GM23338 (cell line): ENCODE results near the gene HMX2. TPM values are rescaled to one million over a fixed set of nuclear protein-coding genes. Genes with fewer than 3 reads are reported as not detected.

Experiments
- ATAC-seq: fragments of 200-7000 bp; cut with Tn5 transposase; 3 replicates; pipeline ENCODE4 v1.9.1; 2020
- DNase-seq: peaks from one replicate; pipeline ENCODE4 v3.0.0-alpha.2; 2015; ENCODE audit warnings: low spot score
- H2AFZ ChIP-seq: fragments of 200-600 bp; sonication (generic); 2 replicates; pipeline ENCODE4 v1.8.0; 2016; ENCODE audit warnings: antibody characterized with exemption, mild to moderate bottlenecking, moderate library complexity
- H3F3A ChIP-seq: fragments of 200-600 bp; sonication (generic); replicated peaks from 2 replicates; pipeline ENCODE4 v1.8.0; 2017; ENCODE audit warnings: antibody characterized with exemption, mixed run types, low read depth
- H3K27ac ChIP-seq: fragments of 200-600 bp; sonication (generic); 2 replicates; pipeline ENCODE4 v1.6.1; 2016; ENCODE audit warnings: low read depth
- H3K27me3 ChIP-seq: fragments of 200-600 bp; sonication (generic); 2 replicates; pipeline ENCODE4 v1.8.0; 2016; ENCODE audit warnings: mild to moderate bottlenecking, mixed run types, moderate library complexity; ENCODE audit not compliant: insufficient read depth
- H3K36me3 ChIP-seq: fragments of 200-600 bp; sonication (generic); 2 replicates; pipeline ENCODE4 v1.8.0; 2016; ENCODE audit warnings: mild to moderate bottlenecking; ENCODE audit not compliant: insufficient read depth
- H3K4me1 ChIP-seq: fragments of 200-600 bp; sonication (generic); 2 replicates; pipeline ENCODE4 v1.8.0; 2016; ENCODE audit warnings: mild to moderate bottlenecking, moderate library complexity; ENCODE audit not compliant: insufficient read depth
- H3K4me2 ChIP-seq: fragments of 200-600 bp; sonication (generic); 2 replicates; pipeline ENCODE4 v1.7.1; 2017; ENCODE audit warnings: mixed run types
- H3K4me3 ChIP-seq: fragments of 200-600 bp; sonication (generic); 2 replicates; pipeline ENCODE4 v1.6.1; 2016; ENCODE audit warnings: mixed run types
- H3K79me2 ChIP-seq: fragments of 200-600 bp; sonication (generic); replicated peaks from 2 replicates; pipeline ENCODE4 v1.8.0; 2017; ENCODE audit warnings: mild to moderate bottlenecking; ENCODE audit not compliant: insufficient read depth
- H3K9me2 ChIP-seq: fragments of 200-600 bp; sonication (generic); 2 replicates; pipeline ENCODE4 v1.8.0; 2017; ENCODE audit not compliant: insufficient read depth
- H4K20me1 ChIP-seq: fragments of 200-600 bp; sonication (generic); replicated peaks from 2 replicates; pipeline ENCODE4 v1.8.0; 2017; ENCODE audit warnings: mild to moderate bottlenecking; ENCODE audit not compliant: insufficient read depth
- H3K27ac Mint-ChIP-seq: 2 replicates; pipeline ENCODE4 v1.8.0; 2020; ENCODE audit warnings: inconsistent platforms, mild to moderate bottlenecking, moderate library complexity, mixed read lengths
- H3K27me3 Mint-ChIP-seq: 3 replicates; pipeline ENCODE4 v1.8.0; 2022; ENCODE audit warnings: low read depth, mild to moderate bottlenecking, moderate library complexity, mixed read lengths, inconsistent platforms; ENCODE audit not compliant: insufficient read depth, poor library complexity
- H3K36me3 Mint-ChIP-seq: 3 replicates; pipeline ENCODE4 v1.8.0; 2021; ENCODE audit warnings: low read depth, mild to moderate bottlenecking, inconsistent platforms, moderate library complexity, mixed read lengths
- H3K4me1 Mint-ChIP-seq: 3 replicates; pipeline ENCODE4 v1.8.0; 2020; ENCODE audit warnings: mild to moderate bottlenecking, inconsistent platforms, mixed read lengths
- H3K4me3 Mint-ChIP-seq: 3 replicates; pipeline ENCODE4 v1.8.0; 2021; ENCODE audit warnings: moderate library complexity, mild to moderate bottlenecking, inconsistent platforms, mixed read lengths
- H3K9me3 Mint-ChIP-seq: 3 replicates; pipeline ENCODE4 v1.8.0; 2020; ENCODE audit warnings: moderate library complexity, mild to moderate bottlenecking, inconsistent platforms, mixed read lengths
- CREB1 ChIP-seq: fragments of 250-450 bp; sonication (Bioruptor Pico); IDR thresholded peaks from 2 replicates; pipeline ENCODE4 v1.5.0; 2020; ENCODE audit warnings: low read depth, mild to moderate bottlenecking, moderate library complexity
- CTCF ChIP-seq, 2 experiments: fragments of 200-600 bp in 1 of 2; sonication (generic) in 1 of 2; conservative IDR thresholded peaks; 2 replicates each; pipeline versions ENCODE4 v1.5.1 to v1.6.1; 2016 to 2017; ENCODE audit warnings: antibody characterized with exemption in 2 of 2, low read depth in 2 of 2, mild to moderate bottlenecking in 2 of 2, moderate library complexity in 1 of 2
- ETS1 ChIP-seq: IDR thresholded peaks from 2 replicates; pipeline ENCODE4 v1.6.1; 2016; ENCODE audit warnings: antibody characterized with exemption
- EZH2 ChIP-seq: fragments of 200-600 bp; sonication (generic); IDR thresholded peaks from one replicate; pipeline ENCODE4 v1.8.0; 2017; ENCODE audit warnings: antibody characterized with exemption, mild to moderate bottlenecking, low read depth; ENCODE audit not compliant: unreplicated experiment
- EZH2phosphoT487 ChIP-seq: fragments of 200-600 bp; sonication (generic); IDR thresholded peaks from one replicate; pipeline ENCODE4 v1.8.1; 2018; ENCODE audit warnings: antibody characterized with exemption; ENCODE audit not compliant: unreplicated experiment
- JUNB ChIP-seq: IDR thresholded peaks from one replicate; pipeline ENCODE4 v1.6.1; 2016; ENCODE audit warnings: antibody characterized with exemption; ENCODE audit not compliant: unreplicated experiment
- POLR2AphosphoS5 ChIP-seq: IDR thresholded peaks from 2 replicates; pipeline ENCODE4 v1.6.1; 2016; ENCODE audit warnings: antibody characterized with exemption, low read depth
- STAT1 ChIP-seq: IDR thresholded peaks from one replicate; pipeline ENCODE4 v1.6.1; 2016; ENCODE audit warnings: antibody characterized with exemption; ENCODE audit not compliant: unreplicated experiment
- ZNF114 ChIP-seq: fragments of 250-450 bp; sonication (Bioruptor Pico); IDR thresholded peaks from 2 replicates; pipeline ENCODE4 v1.5.0; 2020; ENCODE audit warnings: mild to moderate bottlenecking, moderate library complexity
- ZNF331 ChIP-seq: fragments of 250-450 bp; sonication (Bioruptor Pico); IDR thresholded peaks from 2 replicates; pipeline ENCODE4 v1.5.0; 2020; ENCODE audit warnings: low read depth, mild to moderate bottlenecking, moderate library complexity
- polyA plus RNA-seq: library from polyadenylated mRNA; unstranded; fragments of >200 nt; fragmentation: Nextera tagmentation; extraction: Ambion mirVana; gene quantifications from 2 replicates; pipeline ENCODE4 v1.2.1, GENCODE V29; 2016
- total RNA-seq: library from RNA; depleted of rRNA; stranded (reverse); fragments of >200 nt; shearing (Covaris generic); gene quantifications from 2 replicates; pipeline ENCODE4 v1.2.3, GENCODE V29; 2014
- TF ChIP-seq, protein P1 (sequence below): fragments of 250-450 bp; sonication (Bioruptor Pico); IDR thresholded peaks from 2 replicates; pipeline ENCODE4 v1.5.0; 2020; ENCODE audit warnings: mild to moderate bottlenecking, moderate library complexity

Gene HMX2
- total and polyA plus RNA-seq, 2 experiments from 2014 or later, result 2.6 to 3.4 TPM

- Mint-ChIP-seq H3K4me3 (peak overlapping the region; percentile 70), H3K9me3 (peaks cover 5% of the 10 kb centered on the region; the same call in 2 of the 3 replicates), H3K36me3 (peaks cover 31% of the 10 kb centered on the region), H3K27me3 (peaks cover 63% of the 10 kb centered on the region), H3K27ac (peak overlapping the region; percentile 82), H3K4me1 (peaks cover 51% of the 10 kb centered on the region)
- 0 out of 2 replicates have a peak overlapping the region, but pooled peaks have one; percentile 29 for H3K27ac ChIP-seq
- H3K79me2 ChIP-seq, result peaks cover 18% of the 10 kb centered on the region
- H3K27me3 ChIP-seq, result peaks cover 69% of the 10 kb centered on the region
- H3K4me3 ChIP-seq, result peak overlapping the region; percentile 60
- DNase-seq, result peak; percentile 89
- H3K4me1 ChIP-seq, result peaks cover 59% of the 10 kb centered on the region
- H3F3A ChIP-seq, result peaks cover 33% of the 10 kb centered on the region
- H3K36me3 ChIP-seq, result peaks cover 10% of the 10 kb centered on the region
- H3K4me2 ChIP-seq, result peak overlapping the region; percentile 83
- peak overlapping the region; percentile 78; the same call in 1 of the 2 replicates for H2AFZ ChIP-seq
- no peaks in the 10 kb centered on the region for H3K9me2 ChIP-seq
- TF ChIP-seq POLR2AphosphoS5 (peak; percentile 21; the same call in 1 of the 2 replicates), ETS1 (peak; percentile 39), EZH2phosphoT487 (peak; percentile 60), CREB1 (CRISPR knock-in tag) (no peak)
- peaks cover 15% of the 10 kb centered on the region for H4K20me1 ChIP-seq
- peak; percentile 6 for ATAC-seq
Measured at GRCh38 chr10:123150986-123151736, 3.2 kb downstream of the HMX2 start.

DNA sequence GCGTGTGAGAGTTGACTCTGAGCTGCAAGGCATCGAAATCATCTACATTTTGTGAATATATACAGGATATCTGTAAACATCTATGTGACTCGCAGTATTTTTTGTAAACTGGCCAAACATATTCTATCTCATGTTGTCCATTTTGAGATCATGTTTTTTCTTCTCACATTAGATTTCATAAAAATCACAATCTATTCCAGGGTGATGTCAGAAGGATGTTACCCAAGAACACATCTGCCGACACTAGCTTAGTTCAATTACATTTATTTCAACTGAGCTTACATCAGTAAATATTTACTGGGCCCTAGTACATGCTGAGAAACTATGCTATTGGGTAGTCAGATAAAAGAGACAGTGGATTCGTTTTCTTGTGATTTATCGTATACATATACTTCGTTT lies 3.8 kb downstream of the HMX2 start:
- peaks cover 55% of the 10 kb centered on the region for H3K4me1 ChIP-seq
- peaks cover 20% of the 10 kb centered on the region for H4K20me1 ChIP-seq
- H3K9me3 Mint-ChIP-seq, result peaks cover 5% of the 10 kb centered on the region; the same call in 2 of the 3 replicates
- peaks cover 37% of the 10 kb centered on the region for H3K36me3 Mint-ChIP-seq
- H3K27me3 Mint-ChIP-seq, result peaks cover 57% of the 10 kb centered on the region
- H3F3A ChIP-seq, result peaks cover 29% of the 10 kb centered on the region
- H2AFZ ChIP-seq, result no peak overlapping the region
- H3K4me2 ChIP-seq, result peak overlapping the region; percentile 83
- ATAC-seq (no peak), DNase-seq (no peak)
- H3K79me2 ChIP-seq, result peaks cover 24% of the 10 kb centered on the region
- H3K27ac ChIP-seq, result no peak overlapping the region
- peaks cover 51% of the 10 kb centered on the region for H3K4me1 Mint-ChIP-seq
- H3K9me2 ChIP-seq, result no peaks in the 10 kb centered on the region
- peak overlapping the region; percentile 82; the same call in 1 of the 2 replicates for H3K27ac Mint-ChIP-seq
- H3K27me3 ChIP-seq, result peaks cover 63% of the 10 kb centered on the region
- H3K36me3 ChIP-seq, result peaks cover 14% of the 10 kb centered on the region
- H3K4me3 Mint-ChIP-seq, result peak overlapping the region; percentile 70
- peak overlapping the region; percentile 60 for H3K4me3 ChIP-seq
- TF ChIP-seq EZH2, result no peak
- no peak for TF ChIP-seq STAT1
- no peak for TF ChIP-seq ZNF331 (CRISPR knock-in tag)
- no peak for TF ChIP-seq ZNF114 (CRISPR knock-in tag)
- no peak for TF ChIP-seq EZH2phosphoT487
- TF ChIP-seq JUNB, result no peak
- TF ChIP-seq CTCF (conservative IDR thresholded peaks at IDR 0.05; ENCODE audit: low read depth in 2 of 2), result no peak
- no peak for TF ChIP-seq CREB1 (CRISPR knock-in tag)
- TF ChIP-seq, protein P1, sequence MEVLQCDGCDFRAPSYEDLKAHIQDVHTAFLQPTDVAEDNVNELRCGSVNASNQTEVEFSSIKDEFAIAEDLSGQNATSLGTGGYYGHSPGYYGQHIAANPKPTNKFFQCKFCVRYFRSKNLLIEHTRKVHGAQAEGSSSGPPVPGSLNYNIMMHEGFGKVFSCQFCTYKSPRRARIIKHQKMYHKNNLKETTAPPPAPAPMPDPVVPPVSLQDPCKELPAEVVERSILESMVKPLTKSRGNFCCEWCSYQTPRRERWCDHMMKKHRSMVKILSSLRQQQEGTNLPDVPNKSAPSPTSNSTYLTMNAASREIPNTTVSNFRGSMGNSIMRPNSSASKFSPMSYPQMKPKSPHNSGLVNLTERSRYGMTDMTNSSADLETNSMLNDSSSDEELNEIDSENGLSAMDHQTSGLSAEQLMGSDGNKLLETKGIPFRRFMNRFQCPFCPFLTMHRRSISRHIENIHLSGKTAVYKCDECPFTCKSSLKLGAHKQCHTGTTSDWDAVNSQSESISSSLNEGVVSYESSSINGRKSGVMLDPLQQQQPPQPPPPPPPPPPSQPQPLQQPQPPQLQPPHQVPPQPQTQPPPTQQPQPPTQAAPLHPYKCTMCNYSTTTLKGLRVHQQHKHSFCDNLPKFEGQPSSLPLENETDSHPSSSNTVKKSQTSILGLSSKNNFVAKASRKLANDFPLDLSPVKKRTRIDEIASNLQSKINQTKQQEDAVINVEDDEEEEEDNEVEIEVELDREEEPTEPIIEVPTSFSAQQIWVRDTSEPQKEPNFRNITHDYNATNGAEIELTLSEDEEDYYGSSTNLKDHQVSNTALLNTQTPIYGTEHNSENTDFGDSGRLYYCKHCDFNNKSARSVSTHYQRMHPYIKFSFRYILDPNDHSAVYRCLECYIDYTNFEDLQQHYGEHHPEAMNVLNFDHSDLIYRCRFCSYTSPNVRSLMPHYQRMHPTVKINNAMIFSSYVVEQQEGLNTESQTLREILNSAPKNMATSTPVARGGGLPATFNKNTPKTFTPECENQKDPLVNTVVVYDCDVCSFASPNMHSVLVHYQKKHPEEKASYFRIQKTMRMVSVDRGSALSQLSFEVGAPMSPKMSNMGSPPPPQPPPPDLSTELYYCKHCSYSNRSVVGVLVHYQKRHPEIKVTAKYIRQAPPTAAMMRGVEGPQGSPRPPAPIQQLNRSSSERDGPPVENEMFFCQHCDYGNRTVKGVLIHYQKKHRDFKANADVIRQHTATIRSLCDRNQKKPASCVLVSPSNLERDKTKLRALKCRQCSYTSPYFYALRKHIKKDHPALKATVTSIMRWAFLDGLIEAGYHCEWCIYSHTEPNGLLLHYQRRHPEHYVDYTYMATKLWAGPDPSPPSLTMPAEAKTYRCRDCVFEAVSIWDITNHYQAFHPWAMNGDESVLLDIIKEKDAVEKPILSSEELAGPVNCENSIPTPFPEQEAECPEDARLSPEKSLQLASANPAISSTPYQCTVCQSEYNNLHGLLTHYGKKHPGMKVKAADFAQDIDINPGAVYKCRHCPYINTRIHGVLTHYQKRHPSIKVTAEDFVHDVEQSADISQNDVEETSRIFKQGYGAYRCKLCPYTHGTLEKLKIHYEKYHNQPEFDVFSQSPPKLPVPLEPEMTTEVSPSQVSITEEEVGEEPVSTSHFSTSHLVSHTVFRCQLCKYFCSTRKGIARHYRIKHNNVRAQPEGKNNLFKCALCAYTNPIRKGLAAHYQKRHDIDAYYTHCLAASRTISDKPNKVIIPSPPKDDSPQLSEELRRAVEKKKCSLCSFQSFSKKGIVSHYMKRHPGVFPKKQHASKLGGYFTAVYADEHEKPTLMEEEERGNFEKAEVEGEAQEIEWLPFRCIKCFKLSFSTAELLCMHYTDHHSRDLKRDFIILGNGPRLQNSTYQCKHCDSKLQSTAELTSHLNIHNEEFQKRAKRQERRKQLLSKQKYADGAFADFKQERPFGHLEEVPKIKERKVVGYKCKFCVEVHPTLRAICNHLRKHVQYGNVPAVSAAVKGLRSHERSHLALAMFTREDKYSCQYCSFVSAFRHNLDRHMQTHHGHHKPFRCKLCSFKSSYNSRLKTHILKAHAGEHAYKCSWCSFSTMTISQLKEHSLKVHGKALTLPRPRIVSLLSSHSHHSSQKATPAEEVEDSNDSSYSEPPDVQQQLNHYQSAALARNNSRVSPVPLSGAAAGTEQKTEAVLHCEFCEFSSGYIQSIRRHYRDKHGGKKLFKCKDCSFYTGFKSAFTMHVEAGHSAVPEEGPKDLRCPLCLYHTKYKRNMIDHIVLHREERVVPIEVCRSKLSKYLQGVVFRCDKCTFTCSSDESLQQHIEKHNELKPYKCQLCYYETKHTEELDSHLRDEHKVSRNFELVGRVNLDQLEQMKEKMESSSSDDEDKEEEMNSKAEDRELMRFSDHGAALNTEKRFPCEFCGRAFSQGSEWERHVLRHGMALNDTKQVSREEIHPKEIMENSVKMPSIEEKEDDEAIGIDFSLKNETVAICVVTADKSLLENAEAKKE (CRISPR knock-in tag), result no peak
